H4 (cell line): ENCODE data around the gene TEAD1. TPM values are rescaled to one million over a fixed set of nuclear protein-coding genes. Genes with fewer than 3 reads are reported as not detected.
"Not testable (repeated sequence)": the region's sequence is repeated elsewhere in the genome, so short reads cannot be mapped to it uniquely, and the experiment has no call there.

Source experiments
- DNase-seq: peaks from one replicate; pipeline ENCODE4 v3.0.0-alpha.2; 2015; ENCODE audit warnings: low spot score
- total RNA-seq: library from RNA; depleted of rRNA; stranded (reverse); fragments of >200 nt; shearing (Covaris generic); gene quantifications from 2 replicates; pipeline ENCODE4 v1.2.3, GENCODE V29; 2014

The TEAD1 gene
- total RNA-seq, 1 experiment from 2014 or later, result 42.3 TPM

GRCh38 chr11:12863605-12864121 lies 189.4 kb downstream of the TEAD1 start:
- no peak for DNase-seq

GRCh38 chr11:12864316-12865156 lies 190.3 kb downstream of the TEAD1 start:
- DNase-seq, result peak; percentile 83

- no peak for DNase-seq
Observed at GRCh38 chr11:12865863-12866595, 191.8 kb downstream of the TEAD1 start.

GRCh38 chr11:12867531-12867930 lies 193.3 kb downstream of the TEAD1 start:
- no peak for DNase-seq

- no peak for DNase-seq
Observed at GRCh38 chr11:12868315-12869073, 194.3 kb downstream of the TEAD1 start.

- no peak for DNase-seq
Observed at GRCh38 chr11:12871241-12871640, 197.0 kb downstream of the TEAD1 start.

- DNase-seq, result no peak
Observed at GRCh38 chr11:12871788-12872321, 197.6 kb downstream of the TEAD1 start.

GRCh38 chr11:12876340-12876739 lies 202.1 kb downstream of the TEAD1 start:
- DNase-seq, result no peak

- DNase-seq, result no peak
Observed at GRCh38 chr11:12876988-12877387, 202.8 kb downstream of the TEAD1 start.

- DNase-seq, result not testable (repeated sequence)
Observed at GRCh38 chr11:12877508-12877907, 203.3 kb downstream of the TEAD1 start.

- DNase-seq, result no peak
Observed at GRCh38 chr11:12880327-12880726, 206.1 kb downstream of the TEAD1 start.

- DNase-seq, result no peak
Observed at GRCh38 chr11:12882670-12883069, 208.4 kb downstream of the TEAD1 start.

- no peak for DNase-seq
Observed at GRCh38 chr11:12884751-12885318, 210.6 kb downstream of the TEAD1 start.

GRCh38 chr11:12885717-12886239 lies 211.6 kb downstream of the TEAD1 start:
- DNase-seq, result no peak

GRCh38 chr11:12886508-12886907 lies 212.3 kb downstream of the TEAD1 start:
- DNase-seq, result no peak

- peak; percentile 87 for DNase-seq
Observed at GRCh38 chr11:12888525-12889158, 214.4 kb downstream of the TEAD1 start.

GRCh38 chr11:12889243-12889642 lies 215.0 kb downstream of the TEAD1 start:
- peak; percentile 70 for DNase-seq

GRCh38 chr11:12890476-12890875 lies 216.3 kb downstream of the TEAD1 start:
- DNase-seq, result no peak

- peak; percentile 43 for DNase-seq
Observed at GRCh38 chr11:12893787-12894672, 219.8 kb downstream of the TEAD1 start.

GRCh38 chr11:12897390-12897789 lies 223.2 kb downstream of the TEAD1 start:
- no peak for DNase-seq
